ENCODE measurements around the gene LEO1. TPM values are rescaled to one million over a fixed set of nuclear protein-coding genes. Genes with fewer than 3 reads are reported as not detected.
A peak's percentile ranks its signal among the peaks of the same experiment; 100 is the strongest.

LEO1 gene
- total and polyA plus RNA-seq, 2 donors (not counting 1 experiment from before 2014, with no cell fraction given) = 1.9 to 19.1 TPM

- Mint-ChIP-seq H3K9me3 (ENCODE audit: insufficient read depth) (no peaks in the 10 kb centered on the region), H3K27ac (peak overlapping the region; percentile 96), H3K4me1 (peaks cover 30% of the 10 kb centered on the region), H3K27me3 (no peaks in the 10 kb centered on the region), H3K4me3 (peak overlapping the region; percentile 86)
- Histone ChIP-seq H3K27ac (ENCODE audit: low read length in 2 of 2) (peak overlapping the region; percentile 65 to 81), H3K9ac (ENCODE audit: low read length) (peak overlapping the region; percentile 77), H3K9me3 (ENCODE audit: control extremely low read depth in 1 of 3, control insufficient read depth in 2 of 3, insufficient read depth in 1 of 3, low read length in 2 of 3) (no peaks in the 10 kb centered on the region), H3K4me2 (replicated peaks; ENCODE audit: low read depth, low read length, poor library complexity, severe bottlenecking) (peak overlapping the region; percentile 84), H3K79me2 (ENCODE audit: control insufficient read depth, insufficient read depth, low read length) (peaks cover 58% of the 10 kb centered on the region), H3K36me3 (replicated peaks in 1 of 2; ENCODE audit: control extremely low read depth in 1 of 2, control insufficient read depth in 1 of 2, extremely low read depth in 1 of 2, insufficient read depth in 2 of 2, low read length in 1 of 2) (no peaks in the 10 kb centered on the region), H3K4me3 (ENCODE audit: control extremely low read depth in 1 of 5, extremely low read depth in 1 of 5, insufficient read depth in 1 of 5, low read depth in 2 of 5, low read length in 4 of 5) (peak overlapping the region; percentile 68 to 83 (median 81)), H2AFZ (ENCODE audit: insufficient read depth, low read depth, low read length, poor library complexity, severe bottlenecking) (peak overlapping the region; percentile 64), H4K20me1 (ENCODE audit: control insufficient read depth, insufficient read depth, low read length, poor library complexity, severe bottlenecking) (peaks cover 32% of the 10 kb centered on the region), H3K27me3 (replicated peaks in 1 of 4; ENCODE audit: control extremely low read depth in 1 of 4, control insufficient read depth in 3 of 4, insufficient read depth in 4 of 4, low read length in 3 of 4) (no peaks in the 10 kb centered on the region), H3K4me1 (ENCODE audit: control insufficient read depth in 2 of 2, insufficient read depth in 2 of 2, low read length in 2 of 2) (peaks cover 24 to 27% of the 10 kb centered on the region in 2 donors)
- ChIA-PET CTCF (interaction anchor here (0.7 to 2.7 kb wide), 6 partner anchors 9 to 1073 kb away, joined by 3 to 6 read pairs (median 3); no protein-coding TSS in a partner anchor), POLR2A (interaction anchor here (0.6 to 1.2 kb wide), 4 partner anchors 46 to 1141 kb away, joined by 3 to 4 read pairs (median 4); partner anchors contain the start of gene LEO1)
- ATAC-seq (ENCODE audit: low read depth) (no peak), DNase-seq (no peak)
- no peak for TF ChIP-seq EZH2 (IDR thresholded peaks at IDR 0.05; ENCODE audit: borderline replicate concordance, insufficient read depth, low read depth, low read length, poor library complexity, severe bottlenecking)
- TF ChIP-seq, protein P1, sequence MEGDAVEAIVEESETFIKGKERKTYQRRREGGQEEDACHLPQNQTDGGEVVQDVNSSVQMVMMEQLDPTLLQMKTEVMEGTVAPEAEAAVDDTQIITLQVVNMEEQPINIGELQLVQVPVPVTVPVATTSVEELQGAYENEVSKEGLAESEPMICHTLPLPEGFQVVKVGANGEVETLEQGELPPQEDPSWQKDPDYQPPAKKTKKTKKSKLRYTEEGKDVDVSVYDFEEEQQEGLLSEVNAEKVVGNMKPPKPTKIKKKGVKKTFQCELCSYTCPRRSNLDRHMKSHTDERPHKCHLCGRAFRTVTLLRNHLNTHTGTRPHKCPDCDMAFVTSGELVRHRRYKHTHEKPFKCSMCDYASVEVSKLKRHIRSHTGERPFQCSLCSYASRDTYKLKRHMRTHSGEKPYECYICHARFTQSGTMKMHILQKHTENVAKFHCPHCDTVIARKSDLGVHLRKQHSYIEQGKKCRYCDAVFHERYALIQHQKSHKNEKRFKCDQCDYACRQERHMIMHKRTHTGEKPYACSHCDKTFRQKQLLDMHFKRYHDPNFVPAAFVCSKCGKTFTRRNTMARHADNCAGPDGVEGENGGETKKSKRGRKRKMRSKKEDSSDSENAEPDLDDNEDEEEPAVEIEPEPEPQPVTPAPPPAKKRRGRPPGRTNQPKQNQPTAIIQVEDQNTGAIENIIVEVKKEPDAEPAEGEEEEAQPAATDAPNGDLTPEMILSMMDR (IDR thresholded peaks at IDR 0.05) = no peak
- WGBS (ENCODE audit: insufficient coverage) = 0% methylated on average over 5 of the region's 10 CpGs
- intact Hi-C loops (cut with micrococcal nuclease) = loop anchor here (2.0 kb wide), 1 partner anchor 206 kb away; no protein-coding TSS in a partner anchor
These were observed 48.9 kb upstream of the LEO1 start for GRCh38 chr15:52020221-52021085.
